GM21717 (cell line): ENCODE measurements around the gene GET3.
A peak's percentile ranks its signal among the peaks of the same experiment; 100 is the strongest.
"Not testable (repeated sequence)": the region's sequence is repeated elsewhere in the genome, so short reads cannot be mapped to it uniquely, and the experiment has no call there.

Experiments
- ATAC-seq: cut with Tn5 transposase; IDR thresholded peaks from one replicate; pipeline ENCODE4 v1.9.1; 2021; ENCODE audit warnings: mild to moderate bottlenecking, moderate library complexity; ENCODE audit not compliant: unreplicated experiment

GET3 gene

DNA sequence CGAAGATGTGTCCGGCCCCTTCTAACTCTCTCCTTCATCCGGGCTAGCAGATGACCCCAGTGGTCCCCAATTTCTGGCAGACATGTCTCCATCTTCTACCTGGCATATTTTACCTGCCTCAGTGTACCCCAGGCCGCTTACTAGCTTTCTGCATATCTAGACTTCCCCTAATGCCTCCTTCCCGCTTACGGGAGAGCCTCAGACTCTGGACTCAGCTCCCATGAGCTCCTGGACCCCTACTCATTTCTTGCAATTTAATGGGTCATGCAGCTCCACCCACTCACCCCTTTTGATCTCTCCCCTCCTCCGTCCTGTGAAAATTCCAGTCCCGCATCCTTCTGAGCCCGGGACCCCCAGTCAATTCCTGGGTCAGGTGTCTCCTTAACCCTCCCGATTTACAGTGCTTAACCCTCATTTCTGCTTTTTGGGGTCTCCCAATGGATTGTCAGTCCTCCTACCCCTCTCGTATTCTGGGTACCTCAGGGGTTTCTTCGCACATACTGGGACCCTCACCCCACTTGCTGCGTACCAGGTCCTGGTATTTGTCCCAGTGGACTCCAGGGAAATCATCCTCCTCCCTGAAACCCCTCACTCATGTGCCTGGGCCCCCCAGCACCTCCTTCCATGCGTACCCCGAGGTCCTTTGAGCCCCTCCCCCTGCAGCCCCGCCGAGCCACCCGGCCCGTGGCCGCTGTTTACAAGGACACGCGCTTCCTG lies 53.5 kb downstream of the GET3 start:
- no peak for ATAC-seq

DNA sequence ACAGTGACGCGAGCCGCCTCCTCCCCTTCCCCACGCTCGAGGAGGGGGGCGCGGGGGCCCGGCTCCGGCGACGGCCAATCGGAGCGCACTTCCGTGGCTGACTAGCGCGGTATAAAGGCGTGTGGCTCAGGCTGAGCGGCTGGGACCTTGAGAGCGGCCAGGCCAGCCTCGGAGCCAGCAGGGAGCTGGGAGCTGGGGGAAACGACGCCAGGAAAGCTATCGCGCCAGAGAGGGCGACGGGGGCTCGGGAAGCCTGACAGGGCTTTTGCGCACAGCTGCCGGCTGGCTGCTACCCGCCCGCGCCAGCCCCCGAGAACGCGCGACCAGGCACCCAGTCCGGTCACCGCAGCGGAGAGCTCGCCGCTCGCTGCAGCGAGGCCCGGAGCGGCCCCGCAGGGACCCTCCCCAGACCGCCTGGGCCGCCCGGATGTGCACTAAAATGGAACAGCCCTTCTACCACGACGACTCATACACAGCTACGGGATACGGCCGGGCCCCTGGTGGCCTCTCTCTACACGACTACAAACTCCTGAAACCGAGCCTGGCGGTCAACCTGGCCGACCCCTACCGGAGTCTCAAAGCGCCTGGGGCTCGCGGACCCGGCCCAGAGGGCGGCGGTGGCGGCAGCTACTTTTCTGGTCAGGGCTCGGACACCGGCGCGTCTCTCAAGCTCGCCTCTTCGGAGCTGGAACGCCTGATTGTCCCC lies 54.2 kb downstream of the GET3 start, which contains the start of gene JUNB:
Gene JUNB (plus strand): TSS at position 142 of the 706 bp plus-strand sequence. CDS start 286 bp downstream, at position 428.
- no peak for ATAC-seq

DNA sequence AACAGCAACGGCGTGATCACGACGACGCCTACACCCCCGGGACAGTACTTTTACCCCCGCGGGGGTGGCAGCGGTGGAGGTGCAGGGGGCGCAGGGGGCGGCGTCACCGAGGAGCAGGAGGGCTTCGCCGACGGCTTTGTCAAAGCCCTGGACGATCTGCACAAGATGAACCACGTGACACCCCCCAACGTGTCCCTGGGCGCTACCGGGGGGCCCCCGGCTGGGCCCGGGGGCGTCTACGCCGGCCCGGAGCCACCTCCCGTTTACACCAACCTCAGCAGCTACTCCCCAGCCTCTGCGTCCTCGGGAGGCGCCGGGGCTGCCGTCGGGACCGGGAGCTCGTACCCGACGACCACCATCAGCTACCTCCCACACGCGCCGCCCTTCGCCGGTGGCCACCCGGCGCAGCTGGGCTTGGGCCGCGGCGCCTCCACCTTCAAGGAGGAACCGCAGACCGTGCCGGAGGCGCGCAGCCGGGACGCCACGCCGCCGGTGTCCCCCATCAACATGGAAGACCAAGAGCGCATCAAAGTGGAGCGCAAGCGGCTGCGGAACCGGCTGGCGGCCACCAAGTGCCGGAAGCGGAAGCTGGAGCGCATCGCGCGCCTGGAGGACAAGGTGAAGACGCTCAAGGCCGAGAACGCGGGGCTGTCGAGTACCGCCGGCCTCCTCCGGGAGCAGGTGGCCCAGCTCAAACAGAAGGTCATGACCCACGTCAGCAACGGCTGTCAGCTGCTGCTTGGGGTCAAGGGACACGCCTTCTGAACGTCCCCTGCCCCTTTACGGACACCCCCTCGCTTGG lies 55.0 kb downstream of the GET3 start:
- no peak for ATAC-seq

DNA sequence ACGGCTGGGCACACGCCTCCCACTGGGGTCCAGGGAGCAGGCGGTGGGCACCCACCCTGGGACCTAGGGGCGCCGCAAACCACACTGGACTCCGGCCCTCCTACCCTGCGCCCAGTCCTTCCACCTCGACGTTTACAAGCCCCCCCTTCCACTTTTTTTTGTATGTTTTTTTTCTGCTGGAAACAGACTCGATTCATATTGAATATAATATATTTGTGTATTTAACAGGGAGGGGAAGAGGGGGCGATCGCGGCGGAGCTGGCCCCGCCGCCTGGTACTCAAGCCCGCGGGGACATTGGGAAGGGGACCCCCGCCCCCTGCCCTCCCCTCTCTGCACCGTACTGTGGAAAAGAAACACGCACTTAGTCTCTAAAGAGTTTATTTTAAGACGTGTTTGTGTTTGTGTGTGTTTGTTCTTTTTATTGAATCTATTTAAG lies 55.6 kb downstream of the GET3 start:
- ATAC-seq, result no peak

DNA sequence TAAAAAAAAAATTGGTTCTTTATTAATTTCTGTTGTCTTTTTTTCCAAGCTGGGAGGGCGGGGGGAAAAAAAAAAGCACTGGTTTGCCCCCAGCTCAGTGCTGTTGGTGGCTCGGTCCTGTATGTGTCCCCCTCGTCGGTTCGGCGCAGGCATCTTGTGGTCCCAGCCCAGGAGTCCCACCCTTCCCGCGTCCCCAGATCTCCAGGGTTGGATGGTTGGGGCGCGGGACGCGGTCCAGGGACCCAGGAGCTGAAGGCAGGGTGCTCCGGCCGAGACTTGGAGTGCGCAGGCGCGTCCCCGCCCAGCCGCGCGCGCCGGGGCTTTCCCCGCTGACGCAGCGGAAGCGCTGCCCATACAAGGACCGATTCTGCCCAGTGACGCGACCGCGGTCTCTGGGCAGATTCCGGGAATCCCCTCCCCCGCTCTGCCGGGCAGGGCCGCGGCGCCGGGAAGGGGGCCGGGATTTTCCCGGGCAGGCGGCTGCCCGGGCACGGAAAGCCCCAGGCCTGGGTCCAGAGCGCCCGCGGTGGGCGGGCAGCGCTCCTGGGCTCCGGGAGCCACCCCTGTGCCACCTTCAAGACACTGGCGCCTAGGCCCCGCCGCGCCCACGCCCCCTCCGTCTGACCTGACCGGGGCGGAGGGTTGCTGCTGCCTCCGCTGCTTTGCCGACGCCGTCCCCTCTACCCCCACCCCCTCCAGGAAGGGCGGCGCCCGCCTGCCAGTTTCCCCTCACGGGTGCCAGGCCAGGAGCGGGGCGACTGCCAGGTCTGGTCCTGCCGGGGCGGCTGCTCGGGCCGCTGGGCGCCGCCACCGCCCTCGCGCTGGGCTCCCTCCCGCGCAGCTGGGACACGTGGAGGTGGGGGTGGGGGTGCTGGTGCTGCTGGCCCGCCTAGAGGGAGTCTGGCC lies 56.2 kb downstream of the GET3 start:
- peak; percentile 15 for ATAC-seq

DNA sequence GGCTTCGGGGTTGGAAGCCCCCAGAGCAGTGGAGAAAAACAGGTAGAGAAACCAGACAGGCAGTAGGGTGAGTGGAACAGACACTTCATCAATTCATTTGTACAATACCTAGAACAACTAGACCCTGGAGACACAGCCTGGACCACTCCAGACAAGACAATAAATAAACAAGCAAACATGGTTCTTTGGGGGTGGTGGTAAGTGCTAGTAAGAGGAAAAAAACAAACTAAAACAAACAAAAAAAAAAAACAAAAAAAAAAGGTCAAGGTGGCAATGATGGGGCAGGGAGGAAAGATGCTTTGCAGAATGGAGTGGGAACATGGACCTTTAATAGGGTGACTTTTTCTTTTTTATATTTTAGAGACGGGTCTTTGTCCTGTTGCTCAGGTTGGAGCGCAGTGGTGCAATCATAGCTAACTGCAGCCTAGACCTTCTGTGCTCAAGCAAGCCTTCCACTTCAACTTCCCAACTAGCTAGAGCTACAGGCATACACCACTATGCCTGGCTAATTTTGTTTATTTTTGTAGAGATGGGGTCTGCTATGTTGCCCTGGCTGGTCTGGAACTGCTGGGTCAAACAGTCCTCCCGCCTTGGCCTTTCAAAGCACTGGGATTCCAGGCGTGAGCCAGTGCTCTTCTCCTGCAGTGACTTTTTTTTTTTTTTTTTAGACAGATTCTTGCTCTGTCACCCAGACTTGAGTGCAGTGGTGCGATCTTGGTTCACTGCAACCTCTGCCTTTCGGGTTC lies 57.1 kb downstream of the GET3 start:
- ATAC-seq, result no peak

DNA sequence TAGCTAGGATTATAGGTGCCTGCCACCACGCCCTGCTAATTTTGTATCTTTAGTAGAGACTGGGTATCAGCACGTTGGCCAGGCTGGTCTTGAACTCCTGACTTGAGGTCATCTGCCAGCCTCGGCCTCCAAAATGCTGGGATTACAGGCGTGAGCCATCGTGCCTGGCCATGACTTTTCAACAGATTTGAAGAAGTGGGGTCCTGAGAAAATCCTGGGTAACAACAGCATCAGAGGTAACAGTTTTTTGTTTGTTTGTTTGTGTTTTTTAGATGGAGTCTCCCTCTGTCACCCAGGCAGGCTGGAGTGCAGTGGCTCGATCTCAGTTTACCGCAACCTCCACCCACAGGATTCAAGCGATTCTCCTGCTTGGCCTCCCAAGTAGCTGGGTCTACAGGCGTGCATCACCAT lies 57.7 kb downstream of the GET3 start:
- ATAC-seq, result no peak

DNA sequence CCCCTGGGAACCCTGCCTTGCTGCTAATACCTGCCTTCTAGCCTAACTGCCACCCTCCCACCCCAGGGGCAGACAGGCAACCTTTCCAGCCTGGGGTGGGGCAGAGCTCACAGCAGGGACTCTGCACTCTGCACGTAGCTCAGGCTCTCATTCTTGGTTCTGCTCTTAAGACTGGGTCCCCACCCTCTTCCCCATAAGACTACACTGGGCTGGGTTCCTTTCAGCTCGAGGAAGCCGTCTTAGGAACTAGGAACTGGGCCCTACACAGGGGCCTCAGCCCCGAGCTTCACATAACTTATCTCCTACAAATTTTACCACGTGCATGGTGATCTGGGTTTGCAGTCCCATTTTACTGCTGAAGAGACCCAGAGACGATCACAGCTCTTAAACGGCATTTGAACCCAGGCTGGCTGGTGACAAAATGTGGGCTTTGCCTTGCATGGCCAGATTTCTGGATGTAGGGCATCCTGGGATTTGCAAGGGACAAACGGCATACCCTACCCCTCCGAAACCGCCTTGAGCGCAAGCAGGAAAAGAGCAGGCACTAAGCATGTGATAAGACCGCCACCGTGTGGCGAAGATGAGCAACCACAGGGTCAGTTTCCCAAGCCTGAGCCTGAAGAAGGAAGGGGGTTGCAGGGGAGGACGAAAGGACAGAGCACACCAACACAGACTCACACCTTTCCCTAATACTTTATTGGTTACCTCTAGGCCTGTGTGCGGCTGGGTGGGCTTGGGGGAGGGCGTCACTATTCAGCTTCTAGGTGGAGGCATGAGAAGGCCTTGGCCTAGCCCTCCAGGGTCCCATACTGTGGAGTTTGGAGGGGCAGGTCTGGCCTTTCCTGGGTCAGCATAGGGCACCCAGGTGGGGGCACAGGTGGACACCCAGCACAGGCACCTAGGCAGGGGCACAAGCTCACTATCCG lies 59.1 kb downstream of the GET3 start:
- ATAC-seq, result no peak

DNA sequence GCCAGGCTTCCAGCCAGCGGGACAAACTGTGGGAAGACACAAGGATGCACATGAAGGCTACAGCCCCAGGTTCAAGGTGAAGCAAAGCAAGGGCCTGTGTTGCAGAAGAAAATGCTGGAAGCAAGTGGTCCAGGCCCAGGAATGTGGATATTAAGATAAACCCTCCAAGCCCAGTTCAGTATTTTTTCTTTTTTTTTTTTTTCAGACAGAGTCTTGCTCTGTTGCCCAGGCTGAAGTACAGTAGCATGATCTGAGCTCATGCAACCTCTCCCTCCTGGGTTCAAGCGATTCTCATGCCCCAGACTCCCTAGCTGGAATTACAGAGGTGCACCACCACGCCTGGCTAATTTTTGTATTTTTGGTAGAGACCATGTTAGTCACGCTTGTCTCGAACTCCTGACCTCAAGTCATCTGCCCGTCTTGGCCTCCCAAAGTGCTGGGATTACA lies 59.9 kb downstream of the GET3 start:
- ATAC-seq, result no peak

DNA sequence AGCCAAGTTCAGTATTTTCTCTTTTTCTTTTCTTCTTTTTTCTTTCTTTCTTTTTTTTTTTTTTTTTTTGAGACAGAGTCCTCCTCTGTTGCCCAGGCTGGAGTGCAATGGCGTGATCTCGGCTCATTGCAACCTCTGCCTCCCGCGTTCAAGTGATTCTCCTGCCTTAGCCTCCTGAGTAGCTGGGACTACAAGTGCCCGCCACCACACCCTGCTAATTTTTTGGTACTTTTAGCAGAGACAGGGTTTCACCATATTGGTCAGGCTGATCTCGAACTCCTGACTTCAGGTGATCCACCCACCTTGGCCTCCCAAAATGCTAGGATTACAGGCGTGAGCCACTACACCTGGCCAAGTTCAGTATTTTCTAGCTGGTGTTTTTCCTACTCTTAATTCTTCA lies 60.3 kb downstream of the GET3 start:
- ATAC-seq, result not testable (repeated sequence)
